Dermis blood vessel endothelial cell (primary cell): ENCODE measurements around the gene ENOX1. TPM values are rescaled to one million over a fixed set of nuclear protein-coding genes. Genes with fewer than 3 reads are reported as not detected.

Experiments used
- DNase-seq: peaks from one replicate; pipeline ENCODE4 v3.0.0; 2010
- total RNA-seq: library from RNA; depleted of rRNA; stranded (reverse); fragments of >200 nt; gene quantifications from 2 replicates; pipeline ENCODE4 v1.2.3, GENCODE V29; 2014

ENOX1 gene
- total RNA-seq, 1 donor from 2014 or later: 2.0 TPM

DNA sequence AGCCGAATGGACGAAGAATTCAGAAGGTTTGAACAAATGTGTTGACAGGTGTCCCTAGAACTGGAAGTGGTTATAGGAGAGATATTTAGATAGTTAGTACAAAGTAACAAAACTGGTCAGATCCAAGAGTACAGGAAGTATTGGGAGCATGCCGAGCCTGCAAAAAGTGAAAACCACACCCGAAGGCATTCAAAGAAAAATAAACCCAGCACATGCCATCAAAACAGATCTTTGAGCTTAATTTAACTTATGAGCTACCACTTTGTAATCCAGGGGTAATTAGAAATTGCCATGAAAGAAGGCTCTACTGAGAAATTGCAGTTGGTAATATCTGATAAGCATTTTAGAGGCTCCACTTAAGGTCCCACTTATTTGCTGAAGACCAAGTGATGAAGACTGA is 549.2 kb downstream of the ENOX1 start:
- no peak for DNase-seq

DNA sequence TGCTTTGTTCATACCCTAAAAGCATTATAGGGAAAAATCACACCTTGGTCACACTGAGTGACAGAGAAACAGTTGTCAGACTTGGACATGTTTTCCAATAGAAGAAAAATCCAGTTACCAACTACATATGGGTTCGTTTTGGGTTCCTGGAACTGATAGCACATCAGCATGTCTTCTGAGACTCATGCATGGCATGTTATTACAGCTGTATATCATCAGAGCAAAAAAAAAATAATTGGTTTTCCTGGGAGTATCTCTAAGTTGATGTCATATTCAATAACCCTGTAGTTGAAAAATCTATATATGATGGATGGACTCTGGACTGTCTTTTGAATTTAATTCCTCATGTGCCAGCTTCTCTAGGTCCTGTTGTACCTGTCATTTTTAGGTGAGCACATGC is 551.7 kb downstream of the ENOX1 start:
- no peak for DNase-seq

DNA sequence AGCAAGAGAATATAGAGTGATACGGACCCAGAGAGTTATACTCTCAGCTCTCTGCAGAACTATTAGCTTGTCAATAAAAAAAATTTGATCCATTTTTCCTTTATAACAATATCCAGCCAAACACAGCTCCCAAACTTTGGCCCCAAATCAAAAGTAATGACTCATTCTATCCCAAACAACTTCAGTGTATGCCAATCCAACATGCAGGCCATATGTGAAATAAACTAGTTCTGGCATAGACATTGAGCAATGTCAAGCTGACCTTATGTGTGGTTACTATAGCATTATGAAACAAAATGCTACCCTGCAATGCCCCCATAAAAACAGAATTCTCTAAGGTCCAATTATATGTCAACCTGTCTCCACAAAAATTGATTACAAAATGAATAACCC is 553.9 kb downstream of the ENOX1 start:
- DNase-seq: no peak

- no peak for DNase-seq
Observed at GRCh38 chr13:43232144-43232872, 554.5 kb downstream of the ENOX1 start.

DNA sequence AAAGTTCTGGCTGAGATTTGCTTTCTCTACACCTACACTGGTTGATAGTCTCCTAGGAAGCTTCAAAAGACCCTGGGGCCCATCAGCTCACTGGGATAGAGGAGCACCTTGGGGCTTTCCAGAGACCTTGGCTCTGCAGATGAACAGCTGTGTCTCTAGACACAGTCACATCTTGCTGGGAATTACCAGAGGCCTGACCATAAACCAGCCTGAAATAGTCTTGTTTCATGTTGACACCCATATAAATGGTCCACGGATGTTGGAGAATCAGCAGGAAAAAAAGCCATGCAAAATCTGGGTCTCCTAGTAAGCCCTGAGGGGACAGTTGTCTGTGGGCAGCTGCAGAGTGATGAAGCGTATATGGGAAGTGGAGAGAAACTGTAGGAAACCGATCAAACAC is 555.8 kb downstream of the ENOX1 start:
- no peak for DNase-seq

- DNase-seq: no peak
Observed at GRCh38 chr13:43229506-43229905, 557.3 kb downstream of the ENOX1 start.

DNA sequence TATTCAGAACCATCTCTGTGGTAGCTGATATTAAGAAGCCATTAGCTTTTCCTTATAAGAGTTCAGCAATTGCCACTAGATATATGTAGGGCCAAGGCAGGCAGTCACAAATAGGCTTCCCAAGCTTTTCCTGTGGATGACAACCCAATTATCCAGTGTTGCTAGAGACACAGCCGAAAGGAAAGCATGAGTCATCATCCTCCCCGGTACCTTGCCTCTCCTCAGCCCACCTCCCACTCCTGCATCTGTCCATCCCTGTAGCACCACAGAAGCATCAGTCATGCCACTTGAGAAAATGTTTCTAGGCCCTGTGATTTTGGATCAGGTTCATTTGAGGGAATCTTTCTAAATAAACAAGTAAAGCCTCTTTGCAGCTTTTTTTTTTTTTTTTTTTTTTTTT is 559.1 kb downstream of the ENOX1 start:
- no peak for DNase-seq

GRCh38 chr13:43223216-43223615 is 563.6 kb downstream of the ENOX1 start:
- DNase-seq: no peak

DNA sequence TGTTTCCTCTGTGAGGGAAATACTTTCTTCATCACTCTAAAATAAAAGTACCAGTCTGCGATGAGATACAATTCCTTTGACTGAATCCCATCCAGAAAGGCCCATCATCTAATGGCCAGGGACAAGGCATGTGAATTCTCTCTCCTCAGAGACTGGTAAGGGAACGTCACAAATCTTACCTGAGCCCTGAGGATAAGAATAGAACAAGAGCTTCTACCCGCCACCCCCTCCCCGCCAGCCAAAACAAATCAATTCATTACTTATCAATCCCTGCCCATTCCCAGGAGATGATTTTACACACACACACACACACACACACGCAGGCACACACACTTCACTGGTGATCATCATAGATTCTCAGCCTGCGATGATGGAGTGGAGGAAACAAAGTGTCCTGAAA is 564.7 kb downstream of the ENOX1 start:
- no peak for DNase-seq

- no peak for DNase-seq
Observed at GRCh38 chr13:43221611-43222010, 565.2 kb downstream of the ENOX1 start.

DNA sequence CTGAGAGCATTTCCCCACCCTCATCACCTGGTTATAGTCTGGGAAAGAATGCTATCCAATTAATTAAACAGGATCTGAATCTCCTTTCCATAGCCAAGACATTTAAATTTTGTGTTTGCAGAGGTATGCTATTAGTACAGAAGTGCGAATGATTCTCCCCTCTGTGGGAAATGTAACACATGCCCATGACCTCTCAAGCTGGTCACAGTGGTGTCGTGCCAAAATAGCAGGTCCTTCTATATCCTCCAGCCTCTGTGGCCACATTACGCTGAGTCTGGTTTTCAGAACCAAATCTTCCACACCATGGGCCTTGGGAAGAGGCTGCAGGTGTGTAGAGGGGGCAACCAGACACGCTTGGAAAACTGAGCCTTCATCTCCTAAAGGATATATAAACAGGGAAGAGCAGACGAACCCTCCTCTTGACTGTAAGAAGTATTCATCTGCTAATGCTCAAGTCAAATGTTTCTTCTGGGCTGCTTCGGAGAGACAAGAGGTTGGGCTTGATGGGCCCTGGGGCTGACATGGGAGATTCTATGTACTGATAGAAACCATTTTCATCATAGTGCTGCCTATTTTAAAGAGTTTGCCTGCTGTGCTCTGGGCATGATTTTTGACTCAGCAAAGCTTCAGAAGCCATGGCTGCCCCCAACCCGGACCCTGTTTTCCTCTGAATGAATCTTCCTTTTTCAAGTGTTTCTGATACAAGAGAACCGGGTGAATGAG is 565.7 kb downstream of the ENOX1 start:
- DNase-seq: no peak

DNA sequence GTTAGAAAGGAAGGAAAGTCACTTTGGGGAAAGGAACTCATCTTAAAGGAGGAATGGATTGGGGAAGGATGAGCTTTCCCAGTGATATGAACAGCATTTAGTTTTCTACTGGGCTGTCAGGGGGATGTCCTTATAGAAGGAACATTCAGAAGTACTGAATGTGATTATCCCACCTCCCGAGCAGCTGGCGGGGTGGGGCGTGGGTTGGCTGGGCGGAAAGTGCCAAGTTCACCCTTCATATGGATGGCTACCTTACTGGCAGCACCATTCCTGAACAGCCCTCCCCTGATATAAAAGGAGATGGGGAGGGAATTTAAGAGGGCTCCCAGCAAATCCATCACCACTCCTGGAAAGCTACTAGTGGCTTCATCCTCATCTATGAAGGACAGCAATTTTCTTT is 572.6 kb downstream of the ENOX1 start:
- DNase-seq: no peak

DNA sequence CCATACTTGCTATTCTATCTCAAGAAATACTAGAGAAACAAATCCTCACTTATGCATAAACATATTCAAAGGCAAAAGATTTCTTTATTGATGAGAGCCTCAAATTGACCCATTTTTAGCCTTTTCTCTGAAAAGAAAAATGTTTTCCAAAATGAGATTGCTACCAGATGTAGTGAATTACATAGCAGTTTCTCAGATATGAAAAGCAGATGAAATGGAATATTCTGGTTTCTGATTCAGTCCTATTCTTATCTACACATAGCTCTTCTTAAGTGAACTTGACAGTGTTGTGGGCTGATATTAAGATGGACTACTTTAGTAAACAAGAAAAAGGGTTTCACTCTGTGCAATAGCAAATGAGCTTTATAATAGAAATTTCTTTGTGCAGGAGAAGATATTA is 579.9 kb downstream of the ENOX1 start:
- no peak for DNase-seq

DNA sequence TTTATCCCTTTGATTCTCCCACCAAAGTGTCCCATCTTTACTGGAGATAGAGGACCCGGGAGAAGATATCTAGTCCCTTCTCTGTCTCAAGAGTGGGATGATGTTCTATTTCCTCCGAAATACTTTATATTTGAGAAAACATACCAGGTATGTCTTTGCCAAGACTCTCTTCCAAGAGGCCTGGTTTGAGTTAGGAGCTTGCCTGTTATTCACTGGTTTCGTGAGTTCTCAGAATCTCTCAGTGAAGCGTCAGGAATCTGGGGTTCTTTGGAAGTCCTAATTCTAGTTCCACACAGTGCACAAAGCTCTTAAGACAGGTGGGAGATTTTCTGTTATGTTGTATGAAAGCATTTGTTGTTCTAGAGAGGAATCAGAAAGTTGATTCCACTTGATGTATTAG is 581.4 kb downstream of the ENOX1 start:
- DNase-seq: no peak

DNA sequence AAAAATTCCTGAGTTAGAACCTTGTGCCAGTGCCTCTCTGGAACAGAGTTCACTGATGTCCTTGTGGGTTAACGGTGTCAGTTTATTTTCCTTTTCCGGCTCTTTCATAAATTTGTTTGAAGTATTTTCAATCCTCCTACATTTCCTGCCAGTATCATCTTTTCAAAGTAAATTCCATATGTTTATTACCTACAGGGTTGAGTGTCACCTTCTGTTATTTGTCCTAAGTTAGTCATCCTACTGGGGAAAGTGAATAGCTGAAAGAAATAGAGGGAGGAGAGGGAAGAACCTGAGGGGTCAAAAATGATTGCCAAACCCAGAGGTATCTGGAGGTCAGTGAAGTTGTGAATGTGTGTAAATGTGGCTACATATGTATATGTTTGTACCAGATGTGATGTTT is 582.2 kb downstream of the ENOX1 start:
- no peak for DNase-seq

- DNase-seq: no peak
Observed at GRCh38 chr13:43203781-43204180, 583.0 kb downstream of the ENOX1 start.

- DNase-seq: no peak
Observed at GRCh38 chr13:43200736-43201135, 586.0 kb downstream of the ENOX1 start.

DNA sequence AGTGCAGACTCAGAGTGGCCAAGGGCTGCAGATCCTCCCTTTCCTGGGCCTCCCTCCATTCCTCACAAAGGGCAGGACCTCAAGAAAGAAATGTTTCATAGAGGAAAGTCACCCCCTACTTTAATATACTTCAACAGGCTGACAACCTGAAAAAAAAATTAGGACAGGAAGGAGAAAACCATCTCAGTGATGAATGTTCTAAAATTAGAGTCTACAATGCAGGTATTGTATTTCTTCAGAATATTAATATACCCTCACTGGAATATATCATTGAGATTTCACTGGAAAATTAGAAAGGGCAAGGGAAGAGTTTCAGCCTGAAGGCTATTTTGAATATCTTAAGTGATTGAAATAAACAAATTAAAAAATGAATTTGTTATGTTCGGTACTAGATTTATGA is 586.5 kb downstream of the ENOX1 start:
- DNase-seq: no peak

GRCh38 chr13:43196750-43197370 is 589.9 kb downstream of the ENOX1 start:
- DNase-seq: no peak

DNA sequence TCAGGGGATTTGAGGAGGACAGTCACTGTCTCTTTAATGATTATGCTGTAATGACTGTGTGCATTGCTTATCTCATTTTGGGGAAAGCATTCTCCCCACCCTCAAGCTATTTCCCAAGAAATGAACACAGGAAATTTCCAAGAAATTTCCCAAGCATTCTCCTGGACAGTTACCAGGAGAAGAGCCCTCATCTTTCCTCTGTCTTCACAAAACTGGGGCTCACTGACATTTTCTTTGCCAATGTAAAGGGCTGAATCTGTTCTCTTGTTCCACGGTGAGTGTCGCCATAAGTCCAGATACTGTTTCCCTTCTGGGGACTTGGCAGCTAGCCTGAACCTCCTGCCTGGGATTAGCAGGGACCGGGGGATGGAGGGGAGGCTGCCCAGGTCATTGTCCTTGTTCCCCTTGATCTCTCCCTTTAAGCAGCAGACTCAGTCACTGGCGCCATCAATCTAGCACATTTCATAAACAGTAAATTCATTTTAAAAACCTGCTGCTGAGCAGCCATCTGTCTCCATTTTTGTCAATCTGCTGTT is 590.6 kb downstream of the ENOX1 start:
- no peak for DNase-seq

DNA sequence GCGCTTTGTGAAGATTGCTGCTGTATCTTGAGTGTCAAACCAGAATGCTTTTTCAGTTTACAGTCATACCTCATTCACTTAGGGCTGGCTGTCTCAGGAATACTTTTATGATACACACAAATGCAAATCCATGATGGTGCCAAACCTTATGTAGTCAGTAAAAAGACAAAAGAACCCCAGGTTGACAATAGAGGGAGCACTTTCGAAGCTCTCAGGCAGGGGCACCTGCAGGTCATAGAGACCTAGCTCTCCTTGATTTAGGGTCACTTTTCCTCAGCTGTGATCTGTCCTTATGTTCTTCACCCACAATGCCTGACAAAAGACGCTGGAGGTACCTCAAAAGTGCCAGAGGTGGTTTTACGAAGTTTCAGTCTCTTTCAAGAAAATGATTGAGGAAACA is 591.2 kb downstream of the ENOX1 start:
- no peak for DNase-seq

- DNase-seq: no peak
Observed at GRCh38 chr13:43195112-43195511, 591.7 kb downstream of the ENOX1 start.

- DNase-seq: no peak
Observed at GRCh38 chr13:43193789-43194420, 592.9 kb downstream of the ENOX1 start.
